ENCODE data around the gene CALHM5.

DNA sequence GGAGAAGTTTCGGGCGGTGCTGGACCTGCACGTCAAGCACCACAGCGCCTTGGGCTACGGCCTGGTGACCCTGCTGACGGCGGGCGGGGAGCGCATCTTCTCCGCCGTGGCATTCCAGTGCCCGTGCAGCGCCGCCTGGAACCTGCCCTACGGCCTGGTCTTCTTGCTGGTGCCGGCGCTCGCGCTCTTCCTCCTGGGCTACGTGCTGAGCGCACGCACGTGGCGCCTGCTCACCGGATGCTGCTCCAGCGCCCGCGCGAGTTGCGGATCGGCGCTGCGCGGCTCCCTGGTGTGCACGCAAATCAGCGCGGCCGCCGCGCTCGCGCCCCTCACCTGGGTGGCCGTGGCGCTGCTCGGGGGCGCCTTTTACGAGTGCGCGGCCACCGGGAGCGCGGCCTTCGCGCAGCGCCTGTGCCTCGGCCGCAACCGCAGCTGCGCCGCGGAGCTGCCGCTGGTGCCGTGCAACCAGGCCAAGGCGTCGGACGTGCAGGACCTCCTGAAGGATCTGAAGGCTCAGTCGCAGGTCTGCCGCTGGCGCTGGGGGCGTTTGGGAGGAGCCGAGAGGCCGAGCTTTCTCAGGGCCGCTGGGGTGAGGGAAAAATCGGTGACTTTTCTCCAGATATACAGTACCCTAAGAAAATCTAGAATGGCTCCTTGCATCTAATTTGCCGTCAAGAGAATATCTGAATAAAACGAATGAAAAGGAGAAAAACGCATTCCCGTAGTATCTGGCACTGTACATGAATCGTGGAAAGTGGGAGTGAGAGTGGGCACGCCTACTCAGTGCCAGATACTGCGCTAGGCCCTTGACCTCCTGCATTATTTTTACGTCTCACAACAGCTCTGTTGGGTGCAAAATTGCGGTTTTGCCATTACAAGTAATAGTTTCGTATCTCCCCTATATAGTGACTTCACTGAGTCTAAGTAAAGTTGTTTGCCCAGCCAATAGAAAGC lies 49.2 kb upstream of the CALHM5 start:
- TF ChIP-seq, protein P1, sequence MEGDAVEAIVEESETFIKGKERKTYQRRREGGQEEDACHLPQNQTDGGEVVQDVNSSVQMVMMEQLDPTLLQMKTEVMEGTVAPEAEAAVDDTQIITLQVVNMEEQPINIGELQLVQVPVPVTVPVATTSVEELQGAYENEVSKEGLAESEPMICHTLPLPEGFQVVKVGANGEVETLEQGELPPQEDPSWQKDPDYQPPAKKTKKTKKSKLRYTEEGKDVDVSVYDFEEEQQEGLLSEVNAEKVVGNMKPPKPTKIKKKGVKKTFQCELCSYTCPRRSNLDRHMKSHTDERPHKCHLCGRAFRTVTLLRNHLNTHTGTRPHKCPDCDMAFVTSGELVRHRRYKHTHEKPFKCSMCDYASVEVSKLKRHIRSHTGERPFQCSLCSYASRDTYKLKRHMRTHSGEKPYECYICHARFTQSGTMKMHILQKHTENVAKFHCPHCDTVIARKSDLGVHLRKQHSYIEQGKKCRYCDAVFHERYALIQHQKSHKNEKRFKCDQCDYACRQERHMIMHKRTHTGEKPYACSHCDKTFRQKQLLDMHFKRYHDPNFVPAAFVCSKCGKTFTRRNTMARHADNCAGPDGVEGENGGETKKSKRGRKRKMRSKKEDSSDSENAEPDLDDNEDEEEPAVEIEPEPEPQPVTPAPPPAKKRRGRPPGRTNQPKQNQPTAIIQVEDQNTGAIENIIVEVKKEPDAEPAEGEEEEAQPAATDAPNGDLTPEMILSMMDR (IDR thresholded peaks at IDR 0.05) = no peak
- no peak for TF ChIP-seq POLR2A (IDR thresholded peaks at IDR 0.05)
- peak in 1 of 2 donors; percentile 21 for TF ChIP-seq POLR2AphosphoS5 (IDR thresholded peaks at IDR 0.05; ENCODE audit: insufficient read depth in 1 of 2, low read depth in 1 of 2)

All from vagina (tissue), 2 donors.